Stimulated activated CD4-positive, alpha-beta T cell treated with anti-CD3 and anti-CD28 coated beads, Interleukin-4, amount 100 ng/mL, for 1 hour (primary cell): Measurements from ENCODE around the gene RPL35.
"Not testable (repeated sequence)": the region's sequence is repeated elsewhere in the genome, so short reads cannot be mapped to it uniquely, and the experiment has no call there.

Experiments used
- DNase-seq: peaks from one replicate; pipeline ENCODE4 v3.0.0-alpha.2; 2020

RPL35 gene

GRCh38 chr9:124849801-124850200, 12.0 kb downstream of the RPL35 start:
- no peak for DNase-seq

DNA sequence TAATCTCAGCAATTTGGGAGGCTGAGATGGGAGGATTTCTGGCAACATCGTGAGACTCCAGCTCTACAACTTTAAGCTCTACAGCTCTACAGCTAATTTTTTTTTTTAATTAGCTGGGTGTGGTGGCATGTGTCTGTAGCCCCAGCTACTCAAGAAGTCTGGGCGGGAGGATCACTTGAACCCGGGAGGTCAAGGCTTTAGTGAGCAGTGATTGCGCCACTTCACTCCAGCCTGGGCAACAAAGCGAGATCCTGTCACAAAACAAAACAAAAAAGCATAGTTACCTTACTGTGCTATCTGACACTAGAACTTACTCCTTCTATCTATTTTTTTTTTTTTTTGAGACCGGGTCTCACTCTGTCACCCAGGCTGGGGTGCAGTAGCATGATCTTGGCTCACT, 14.8 kb downstream of the RPL35 start:
- DNase-seq, result no peak

- not testable (repeated sequence) for DNase-seq
These were observed 15.3 kb downstream of the RPL35 start for GRCh38 chr9:124846467-124846866.

DNA sequence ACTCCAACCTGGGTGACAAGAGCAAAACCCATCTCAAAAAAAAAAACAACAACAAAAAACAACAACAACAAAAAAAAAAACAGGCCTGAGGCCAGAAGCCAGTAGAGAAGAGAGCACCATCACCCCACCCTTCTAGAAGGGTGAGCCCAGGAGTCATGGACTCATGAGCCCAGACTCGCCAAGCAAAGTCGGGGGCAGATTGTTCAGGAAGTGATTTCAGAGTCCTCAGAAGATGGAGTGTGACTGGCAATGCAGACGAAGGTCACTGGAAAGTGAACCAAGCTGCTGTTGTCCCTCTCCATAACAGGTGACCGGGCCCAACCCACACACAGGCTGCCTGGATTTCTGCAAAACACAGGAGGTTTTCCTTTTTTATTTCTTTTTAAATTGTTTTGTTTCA, 17.5 kb downstream of the RPL35 start:
- no peak for DNase-seq

GRCh38 chr9:124843456-124844034, 18.2 kb downstream of the RPL35 start:
- no peak for DNase-seq

GRCh38 chr9:124841075-124841821, 20.5 kb downstream of the RPL35 start:
- no peak for DNase-seq

DNA sequence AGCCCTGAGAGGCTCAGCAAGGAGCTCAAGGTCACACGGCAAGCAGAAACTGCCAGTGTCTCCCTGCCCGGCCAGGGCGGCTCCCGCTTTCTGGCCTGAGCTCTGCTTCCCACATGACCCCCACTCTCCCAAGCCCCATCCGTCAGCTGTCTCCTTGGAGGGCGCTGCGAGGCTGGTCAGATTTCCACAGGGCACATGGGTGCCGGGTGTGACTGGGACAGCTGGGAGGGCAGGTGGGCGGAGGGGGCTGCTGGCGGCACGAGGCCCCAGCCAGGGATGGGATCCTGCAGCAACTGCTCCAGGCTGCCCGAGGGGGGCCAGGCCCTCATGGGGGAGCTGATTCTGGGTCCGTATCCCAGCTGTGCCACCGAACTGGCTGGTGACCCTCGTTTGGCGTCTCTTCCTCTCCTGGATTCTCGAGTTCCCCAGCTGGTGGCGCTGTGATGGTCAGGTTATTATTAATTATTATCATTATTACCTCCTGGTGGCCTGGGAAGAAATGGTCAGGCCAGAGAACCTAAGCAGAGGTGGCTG, 21.4 kb downstream of the RPL35 start:
- no peak for DNase-seq

DNA sequence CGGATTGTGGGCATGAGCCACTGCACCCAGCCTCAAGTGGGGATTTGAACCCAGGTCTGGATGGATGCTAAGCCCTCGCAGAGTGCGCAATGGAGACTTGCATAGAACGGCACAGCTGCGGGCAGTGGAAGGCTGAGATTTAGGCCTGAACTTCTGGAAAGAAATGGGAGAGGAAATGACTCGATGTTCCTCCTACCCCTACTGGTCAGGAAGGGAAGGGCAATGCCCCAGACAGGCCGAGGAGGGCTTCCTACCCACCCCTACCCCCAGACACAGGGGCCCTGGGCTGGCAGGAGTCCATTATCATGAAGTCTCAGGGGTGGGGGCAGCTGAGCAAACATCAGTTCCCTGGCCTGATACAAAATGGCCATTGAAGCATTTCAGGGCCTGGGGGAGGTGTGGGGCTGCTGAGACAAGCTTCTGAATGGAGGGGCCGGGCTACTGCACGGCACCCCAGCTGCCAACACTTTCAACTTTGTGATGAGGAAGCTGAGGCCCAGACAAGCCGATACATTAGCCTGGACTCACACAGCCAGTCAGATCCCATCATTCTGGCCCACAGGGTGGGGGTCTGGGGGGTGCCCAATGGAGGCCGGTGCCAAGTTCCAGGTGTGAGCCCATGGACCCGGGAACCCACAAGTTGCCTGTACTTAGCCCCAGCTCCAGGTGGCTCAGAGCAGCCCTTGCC, 22.0 kb downstream of the RPL35 start:
- DNase-seq, result no peak

- DNase-seq, result not testable (repeated sequence)
These were observed 23.0 kb downstream of the RPL35 start for GRCh38 chr9:124838567-124839275.

DNA sequence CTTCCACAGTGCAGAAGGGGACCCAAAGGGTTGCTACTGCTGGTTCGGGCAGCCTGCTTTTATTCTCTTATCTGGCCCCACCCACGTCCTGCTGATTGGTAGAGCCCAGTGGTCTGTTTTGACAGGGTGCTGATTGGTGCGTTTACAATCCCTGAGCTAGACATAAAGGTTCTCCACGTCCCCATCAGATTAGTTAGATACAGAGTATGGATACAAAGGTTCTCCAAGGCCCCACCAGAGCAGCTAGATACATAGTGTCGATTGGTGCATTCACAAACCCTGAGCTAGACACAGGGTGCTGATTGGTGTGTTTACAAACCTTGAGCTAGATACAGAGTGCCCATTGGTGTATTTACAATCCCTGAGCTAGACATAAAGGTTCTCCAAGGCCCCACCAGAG, 23.6 kb downstream of the RPL35 start:
- DNase-seq, result not testable (repeated sequence)

DNA sequence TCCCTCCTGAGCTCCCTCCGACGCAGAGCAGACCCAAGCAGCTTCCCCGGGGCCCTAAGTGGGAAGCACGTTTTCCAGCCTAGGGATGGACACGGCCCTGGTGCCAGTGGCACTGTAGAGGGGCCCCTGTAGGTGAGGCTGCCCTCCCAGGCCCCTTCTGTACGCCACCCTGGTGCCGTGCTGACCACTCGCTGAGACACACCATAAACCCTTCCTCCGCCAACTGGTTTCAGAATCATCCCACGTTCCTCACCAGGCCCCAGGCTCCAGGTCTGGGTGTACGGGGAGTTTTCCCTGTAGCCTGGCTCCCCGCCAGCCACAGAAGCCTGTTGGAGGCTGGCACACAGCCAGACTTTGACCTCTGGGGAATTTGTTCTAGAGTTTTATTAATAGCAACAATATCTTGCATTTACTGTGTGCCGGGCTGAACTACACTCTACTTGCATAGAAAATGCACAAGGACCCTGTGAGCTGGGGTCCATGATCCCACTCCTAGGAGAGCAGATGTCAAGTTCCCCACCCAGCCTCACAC, 26.7 kb downstream of the RPL35 start:
- no peak for DNase-seq

DNA sequence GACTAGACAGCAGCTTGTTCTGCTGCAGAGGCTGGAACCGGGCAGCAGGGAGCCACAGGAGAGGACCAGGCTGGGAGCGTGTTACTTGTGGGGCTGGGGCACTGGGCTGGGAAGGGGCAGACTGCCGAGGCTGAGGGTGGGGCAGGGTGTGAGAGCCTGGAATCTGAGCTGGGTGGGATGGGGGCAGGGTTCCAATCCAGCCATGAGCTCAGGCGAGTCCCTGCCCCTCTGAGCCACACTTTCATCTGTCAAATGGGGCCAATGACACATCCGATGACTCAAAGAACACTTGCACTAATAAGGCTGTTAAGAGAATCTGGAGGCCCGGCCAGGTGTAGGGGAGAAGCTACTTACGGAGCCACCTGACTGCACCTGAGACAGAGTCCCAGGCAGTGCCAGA, 27.2 kb downstream of the RPL35 start:
- DNase-seq, result no peak

- no peak for DNase-seq
These were observed 30.0 kb downstream of the RPL35 start for GRCh38 chr9:124831642-124832364.

GRCh38 chr9:124830593-124830992, 31.2 kb downstream of the RPL35 start:
- no peak for DNase-seq

- no peak for DNase-seq
These were observed 32.5 kb downstream of the RPL35 start for GRCh38 chr9:124829334-124829669.

DNA sequence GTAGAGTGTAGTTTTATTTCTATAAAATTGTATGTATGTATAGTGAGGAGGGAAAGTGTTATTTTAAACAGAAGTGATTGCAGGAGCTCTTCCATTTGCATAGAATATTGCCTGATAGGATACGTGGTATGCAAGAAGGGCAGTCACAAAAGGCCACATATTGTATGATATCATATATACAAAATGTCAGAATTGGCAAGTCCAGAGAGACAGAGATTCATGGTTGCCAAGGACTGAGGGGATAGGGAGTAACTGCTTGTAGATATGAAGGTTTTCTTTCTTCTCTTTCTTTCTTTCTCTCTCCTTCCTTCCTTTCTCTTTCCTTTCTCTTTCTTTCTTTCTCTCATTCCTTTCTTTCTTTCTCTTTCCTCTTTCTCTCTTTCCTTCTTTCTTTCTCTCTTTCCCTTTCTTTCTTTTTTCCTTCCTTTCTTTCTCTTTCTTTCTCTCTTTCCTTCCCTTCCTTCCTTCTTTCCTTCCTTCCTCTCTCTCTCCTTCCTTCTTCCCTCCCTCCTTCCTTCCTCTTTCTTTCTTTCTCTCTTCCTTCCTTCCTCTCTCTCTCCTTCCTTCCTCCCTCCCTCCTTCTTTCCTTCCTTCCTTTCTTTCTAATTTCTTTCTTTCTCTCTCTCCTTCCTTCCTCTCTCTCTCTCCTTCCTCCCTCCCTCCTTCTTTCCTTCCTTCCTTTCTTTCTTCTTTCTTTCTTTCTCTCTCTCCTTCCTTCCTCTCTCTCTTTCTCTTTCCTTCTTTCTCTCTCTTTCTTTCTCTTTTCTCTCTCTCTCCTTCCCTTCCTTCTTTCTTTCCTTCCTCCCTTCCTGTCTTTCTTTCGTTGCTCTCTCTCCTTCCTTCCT, 33.0 kb downstream of the RPL35 start:
- DNase-seq, result no peak

DNA sequence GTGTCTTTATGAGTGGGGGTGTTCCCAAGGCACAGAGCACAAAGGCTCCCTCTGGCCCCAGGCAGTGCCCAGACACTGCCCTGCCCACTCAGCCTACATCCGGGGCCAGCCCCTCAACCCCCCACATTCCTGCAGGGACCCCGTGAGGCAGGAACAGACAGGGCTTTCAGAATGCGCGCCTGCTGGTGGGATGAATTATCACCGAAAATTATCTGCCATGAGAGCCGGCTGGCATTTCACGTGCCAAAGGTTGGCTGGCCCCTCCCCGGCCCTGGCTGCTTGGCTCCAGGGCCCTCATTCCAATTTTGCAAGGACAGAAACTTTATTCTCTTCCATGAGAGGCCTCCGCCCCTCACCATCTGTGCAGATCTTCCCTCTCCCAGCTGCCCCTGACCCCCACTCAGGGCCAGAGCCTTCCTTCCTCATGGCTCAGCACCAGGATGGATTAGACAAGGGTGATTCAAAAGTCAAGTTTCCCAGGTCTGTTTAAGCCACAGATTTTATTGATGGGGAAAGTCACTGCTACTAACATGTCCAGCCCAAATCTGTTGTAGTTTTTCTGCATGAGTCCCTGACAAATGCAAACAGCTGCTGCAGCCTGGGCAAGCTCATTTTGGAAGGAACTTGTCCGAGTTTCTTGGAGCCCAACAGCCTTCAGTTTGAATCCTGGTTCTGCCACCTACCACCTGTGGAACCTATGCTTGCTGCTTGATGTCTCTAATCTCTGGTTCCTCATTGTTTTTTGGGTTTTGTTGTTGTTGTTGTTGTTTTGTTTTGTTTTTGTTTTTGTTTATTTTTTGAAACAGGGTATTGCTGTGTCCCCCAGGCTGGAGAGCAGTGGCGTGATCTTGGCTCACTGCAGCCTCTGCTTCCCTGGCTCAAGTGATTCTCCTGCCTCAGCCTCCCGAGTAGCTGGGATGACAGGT, 40.8 kb downstream of the RPL35 start:
- DNase-seq, result no peak

DNA sequence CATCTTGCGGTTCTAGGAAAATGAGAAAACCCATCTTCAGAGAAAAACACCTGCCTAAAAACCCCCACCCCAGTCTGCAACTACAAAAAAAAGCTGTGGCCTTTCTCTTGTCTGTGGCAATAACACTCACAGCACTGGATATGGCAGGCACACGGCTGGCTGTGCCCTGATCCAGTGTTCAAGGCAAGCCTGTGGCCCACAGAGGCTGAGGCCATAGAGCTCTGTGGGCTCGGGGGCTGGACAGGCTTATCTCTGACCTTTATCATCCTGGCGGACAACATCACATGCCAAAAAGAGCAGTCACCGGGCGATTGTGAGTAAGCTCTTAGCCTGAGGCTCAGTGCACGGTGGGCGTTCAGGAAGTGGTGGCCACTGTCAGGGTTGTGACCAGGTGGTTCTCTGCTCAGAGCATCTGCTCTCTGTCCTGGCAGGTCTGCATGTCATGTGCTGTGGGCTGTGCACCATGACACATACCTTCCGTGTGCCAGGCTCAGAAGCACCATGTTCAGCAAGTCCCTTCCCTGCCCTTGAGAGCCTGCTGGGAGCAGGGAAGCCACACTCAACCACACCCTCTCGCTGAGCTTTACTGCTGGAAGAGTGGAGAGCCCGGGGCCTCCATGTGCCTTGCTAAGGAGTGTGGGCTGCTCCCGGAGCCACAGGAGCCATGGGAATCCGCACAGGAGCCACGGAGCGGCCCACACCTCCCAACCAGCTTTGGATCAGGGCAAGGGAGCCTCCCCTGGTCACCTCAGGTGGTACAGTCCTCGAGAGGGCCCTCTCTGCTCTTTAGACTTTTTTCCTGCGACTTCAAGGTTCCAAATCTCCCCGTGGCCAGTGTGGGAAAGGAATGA, 43.1 kb downstream of the RPL35 start:
- no peak for DNase-seq

GRCh38 chr9:124815601-124816000, 46.2 kb downstream of the RPL35 start:
- no peak for DNase-seq
